HG03108 (cell line): ENCODE results near the gene FAAP20.
"Not testable (repeated sequence)": the region's sequence is repeated elsewhere in the genome, so short reads cannot be mapped to it uniquely, and the experiment has no call there.

Source experiments
- ATAC-seq: cut with Tn5 transposase; IDR thresholded peaks from one replicate; pipeline ENCODE4 v1.9.1; 2021; ENCODE audit warnings: moderate library complexity; ENCODE audit not compliant: unreplicated experiment

The FAAP20 gene

DNA sequence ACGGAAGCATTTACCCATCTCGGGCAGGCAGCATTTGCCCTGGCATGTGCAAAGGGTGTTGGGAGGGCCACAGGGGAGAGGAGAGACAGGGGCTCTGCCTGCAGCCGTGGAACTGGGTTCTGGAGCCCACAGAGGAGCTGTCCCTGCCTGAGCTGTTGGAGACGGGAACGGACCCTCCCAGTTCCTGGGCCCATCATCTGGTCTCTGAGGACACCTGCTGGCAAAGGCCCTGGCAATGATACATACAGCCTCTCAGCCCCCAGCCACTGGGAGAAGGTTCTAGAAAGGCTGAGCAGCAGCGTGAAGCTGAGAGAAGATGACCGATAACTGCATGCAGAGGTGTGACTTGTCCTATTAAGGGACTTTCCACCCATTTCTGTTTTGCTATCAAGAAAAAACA lies 31.4 kb downstream of the FAAP20 start:
- ATAC-seq = no peak

DNA sequence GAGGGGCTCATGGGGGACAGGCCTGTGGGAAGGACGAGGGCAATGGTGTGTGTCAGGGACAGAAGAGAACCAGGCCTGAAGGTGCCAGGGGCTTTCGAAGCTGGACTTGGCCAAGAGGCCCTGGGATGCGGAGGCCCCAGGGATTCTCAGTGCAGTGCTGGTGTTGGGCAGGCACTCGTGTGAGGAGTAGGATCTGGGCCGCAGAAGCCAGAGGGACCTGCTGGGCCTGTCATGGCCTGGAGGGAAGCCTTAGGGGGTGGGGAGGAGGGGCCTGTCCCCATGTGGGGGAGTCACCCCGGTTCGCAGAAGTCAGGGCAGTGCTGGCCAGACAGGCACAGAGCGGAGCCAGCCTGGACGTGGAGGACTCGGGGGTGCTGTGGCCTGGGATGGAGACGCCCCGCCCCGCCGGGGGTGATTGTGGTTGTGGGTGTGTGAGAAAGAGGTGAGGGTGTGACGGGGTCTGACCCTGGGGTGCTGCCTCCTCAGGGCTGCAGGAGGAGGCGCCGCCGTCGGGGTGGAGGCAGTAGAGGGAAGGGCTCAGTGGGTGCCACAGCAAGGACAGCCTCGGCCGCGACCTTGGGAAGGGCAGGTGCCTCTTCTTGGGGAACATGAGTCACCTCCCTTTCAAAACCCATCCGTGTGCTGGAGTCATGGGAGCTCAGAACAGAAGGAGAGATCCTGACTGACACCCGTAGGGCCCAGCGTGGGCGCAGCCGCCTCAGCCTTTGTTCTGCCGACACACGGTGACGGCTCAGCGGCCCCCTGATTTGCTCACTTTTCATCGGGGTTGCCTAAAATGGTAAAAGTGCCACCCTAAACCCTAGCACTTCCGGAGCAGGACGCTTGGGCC lies 33.9 kb downstream of the FAAP20 start:
- ATAC-seq = no peak

DNA sequence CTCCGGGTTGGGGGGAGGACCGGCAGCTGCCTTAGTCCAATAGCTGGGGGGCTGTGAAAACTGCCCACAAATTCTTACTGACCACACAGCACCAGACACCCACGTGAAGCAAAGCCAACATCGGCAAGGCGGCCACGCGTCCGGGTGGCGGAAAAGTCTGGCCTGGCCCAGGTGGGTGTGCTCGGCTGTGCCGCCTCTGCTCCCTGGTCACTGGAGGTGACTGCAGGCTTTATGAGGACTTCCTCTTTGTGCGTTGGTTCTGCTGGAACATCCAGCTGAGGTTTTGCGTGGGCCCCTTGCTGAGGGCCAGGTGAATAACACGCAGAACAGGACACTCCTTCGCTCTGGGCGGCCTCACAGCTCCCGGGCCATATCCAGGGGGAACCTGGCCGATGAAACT lies 35.4 kb downstream of the FAAP20 start:
- ATAC-seq = no peak

DNA sequence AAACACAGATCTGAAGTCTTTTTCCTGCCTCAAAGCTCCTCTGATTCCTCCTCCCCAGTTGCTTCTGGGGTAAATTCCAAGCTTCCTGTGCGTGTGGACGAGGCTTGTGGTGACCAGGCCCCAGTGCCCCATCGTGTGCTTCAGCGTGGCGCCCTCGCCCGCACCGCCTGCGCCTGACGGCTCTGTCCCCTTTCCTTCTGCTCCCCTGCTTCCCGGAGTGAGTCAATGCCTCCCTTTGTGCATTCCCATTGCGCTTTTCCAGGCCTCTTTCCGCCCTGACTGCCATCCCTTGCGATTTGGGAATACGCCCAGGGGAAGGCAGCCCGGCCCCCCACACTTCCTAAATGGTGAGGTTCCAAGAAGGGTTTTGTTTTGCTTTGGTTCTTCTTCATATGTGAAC lies 36.3 kb downstream of the FAAP20 start:
- ATAC-seq = no peak

DNA sequence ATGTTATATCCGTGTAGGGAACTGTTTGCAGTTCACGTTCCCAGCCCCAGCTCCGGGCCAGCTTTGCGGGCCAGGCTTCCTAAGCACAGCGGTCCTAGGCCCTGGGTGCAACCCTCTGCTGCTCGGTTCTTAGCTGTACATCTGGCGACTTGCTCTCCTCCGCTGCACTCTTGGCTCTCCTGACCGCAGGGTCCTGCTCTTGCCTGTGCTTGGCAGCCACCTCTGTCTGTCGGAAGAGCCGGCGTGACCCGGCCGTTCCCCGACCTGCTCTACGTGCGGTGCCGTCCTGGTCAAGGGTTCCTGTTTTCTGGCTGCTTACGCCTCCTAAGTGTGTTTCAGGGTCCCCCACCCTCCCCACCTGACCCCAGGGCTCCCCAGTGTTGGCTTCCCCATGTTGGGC lies 36.7 kb downstream of the FAAP20 start:
- no peak for ATAC-seq

DNA sequence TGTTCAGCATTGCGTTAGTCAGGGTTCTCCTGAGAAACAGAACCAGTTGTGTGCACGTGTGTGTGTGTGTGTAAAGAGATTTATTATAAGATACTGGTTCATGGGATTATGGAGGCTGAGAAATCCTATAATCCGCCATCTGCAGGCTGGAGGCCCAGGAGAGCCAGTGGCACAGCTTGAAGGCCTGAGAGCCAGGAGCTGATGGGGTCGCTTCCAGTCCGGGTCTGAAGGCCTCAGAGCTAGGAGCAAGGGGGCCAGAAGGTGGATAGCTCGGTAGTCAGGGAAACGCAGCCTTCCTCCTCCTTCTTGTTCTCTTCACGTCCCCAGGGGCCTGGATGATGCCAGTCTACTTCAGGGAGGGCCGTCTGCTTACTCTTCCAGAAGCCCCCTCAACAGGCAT lies 37.7 kb downstream of the FAAP20 start:
- no peak for ATAC-seq

DNA sequence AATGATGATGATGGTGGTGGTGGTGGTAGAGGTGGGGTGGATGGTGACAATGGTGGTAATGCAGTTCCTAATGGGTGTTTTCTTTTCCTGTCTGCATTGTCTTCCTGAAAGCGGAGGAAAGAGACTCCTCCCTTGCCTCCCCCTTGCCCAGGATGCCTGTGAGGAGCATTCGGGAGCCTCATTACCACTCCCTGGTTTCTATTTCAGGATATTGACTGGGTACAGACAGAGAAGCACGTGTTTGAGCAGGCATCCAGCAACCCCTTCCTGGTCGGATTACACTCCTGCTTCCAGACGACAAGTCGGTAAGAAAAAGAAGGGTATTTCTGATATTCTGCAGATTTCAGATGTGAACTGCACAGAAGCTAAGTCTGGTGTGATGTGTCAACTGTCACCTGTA lies 38.8 kb downstream of the FAAP20 start:
- ATAC-seq = no peak

DNA sequence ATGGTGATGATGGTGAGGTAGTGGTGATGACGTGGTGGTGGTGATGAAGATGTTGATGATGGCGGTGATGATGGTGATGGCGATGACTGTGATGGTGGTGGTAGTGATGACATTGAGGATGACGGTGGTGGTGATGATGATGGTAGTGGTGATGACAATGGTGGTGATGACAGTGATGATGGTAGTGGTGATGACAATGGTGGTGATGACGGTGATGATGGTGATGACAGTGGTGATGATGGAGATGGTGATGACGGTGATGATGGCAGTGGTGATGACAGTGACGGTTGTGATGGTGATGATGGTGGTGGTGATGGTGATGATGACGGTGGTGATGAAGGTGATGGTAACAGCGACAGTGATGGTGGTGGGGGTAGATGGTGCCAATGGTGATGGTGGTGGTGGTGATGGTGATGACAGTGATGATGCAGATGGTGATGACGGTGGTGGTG lies 39.4 kb downstream of the FAAP20 start:
- no peak for ATAC-seq

DNA sequence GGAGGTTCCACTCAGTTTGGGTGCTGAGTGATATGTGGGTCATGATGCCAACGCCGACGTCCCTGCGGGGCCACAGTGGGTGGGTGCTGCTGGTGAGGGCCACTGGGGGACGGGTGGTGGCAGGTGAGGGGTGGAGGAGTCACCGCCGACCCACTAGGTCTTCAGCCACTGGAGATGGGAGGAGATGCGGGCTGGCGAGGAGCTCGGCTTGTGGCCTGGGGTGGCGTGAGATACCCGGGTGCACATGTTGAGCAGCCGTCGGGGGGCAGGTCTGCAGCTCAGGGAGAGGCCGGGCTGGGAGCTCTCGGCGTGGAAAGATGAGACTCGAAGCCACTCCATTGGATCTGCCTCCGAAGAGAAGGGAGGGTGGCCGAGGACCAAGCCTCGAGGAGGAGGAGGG lies 40.5 kb downstream of the FAAP20 start:
- ATAC-seq = no peak

DNA sequence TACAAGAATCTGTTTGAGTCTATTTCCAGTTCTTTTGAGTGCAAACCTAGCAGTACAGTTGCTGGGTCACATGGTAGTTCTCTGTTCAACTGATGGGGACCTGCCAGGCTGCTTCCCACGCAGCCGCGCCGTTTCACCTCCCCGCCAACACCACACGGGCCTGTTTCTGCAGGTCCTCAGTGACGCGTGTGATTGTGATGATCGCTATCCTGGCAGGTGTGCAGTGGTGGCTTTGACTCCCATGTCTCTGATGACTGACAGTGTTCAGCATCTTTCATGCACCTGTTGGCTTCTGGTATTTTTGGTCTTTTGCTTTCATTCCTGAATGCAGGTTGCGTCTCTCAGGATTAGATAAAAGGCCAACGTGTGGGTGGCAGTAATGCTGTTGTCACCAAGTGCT lies 41.6 kb downstream of the FAAP20 start:
- no peak for ATAC-seq

DNA sequence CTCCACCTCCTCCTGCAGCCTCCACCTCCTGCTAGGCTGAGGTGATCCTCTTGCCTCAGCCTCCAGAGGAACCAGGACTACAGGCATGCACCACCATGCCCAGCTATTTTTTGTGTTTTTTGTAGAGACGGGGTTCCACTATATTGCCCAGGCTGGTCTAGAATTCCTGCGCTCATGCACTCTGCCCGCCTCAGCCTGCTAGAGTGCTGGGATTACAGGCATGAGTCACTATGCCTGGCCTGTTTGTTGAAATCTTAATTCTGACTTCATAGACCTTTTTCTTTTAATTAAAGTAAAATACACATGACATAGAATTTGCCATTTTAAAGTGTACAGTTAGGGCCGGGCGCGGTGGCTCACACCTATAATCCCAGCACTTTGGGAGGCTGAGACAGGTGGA lies 42.7 kb downstream of the FAAP20 start:
- ATAC-seq = no peak

DNA sequence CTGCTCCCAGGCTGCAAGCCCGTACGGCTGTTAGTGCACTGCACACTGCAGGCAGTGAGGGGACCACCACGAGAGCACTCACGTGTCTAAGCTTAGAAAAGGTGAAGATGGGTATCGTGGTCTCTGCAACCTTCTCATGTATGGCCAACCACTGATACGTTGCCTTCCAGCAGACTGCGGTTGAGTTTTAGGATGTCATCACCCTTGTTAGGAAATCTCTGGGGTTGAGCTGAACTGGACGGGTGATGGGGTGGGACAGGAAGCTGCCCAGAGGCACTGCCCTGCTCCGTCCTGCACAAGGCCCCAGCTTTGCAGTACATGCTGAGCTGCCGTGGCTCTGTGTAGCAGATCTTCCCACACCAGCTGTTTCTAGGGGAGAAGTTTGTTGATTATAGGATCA lies 43.3 kb downstream of the FAAP20 start:
- ATAC-seq = no peak

DNA sequence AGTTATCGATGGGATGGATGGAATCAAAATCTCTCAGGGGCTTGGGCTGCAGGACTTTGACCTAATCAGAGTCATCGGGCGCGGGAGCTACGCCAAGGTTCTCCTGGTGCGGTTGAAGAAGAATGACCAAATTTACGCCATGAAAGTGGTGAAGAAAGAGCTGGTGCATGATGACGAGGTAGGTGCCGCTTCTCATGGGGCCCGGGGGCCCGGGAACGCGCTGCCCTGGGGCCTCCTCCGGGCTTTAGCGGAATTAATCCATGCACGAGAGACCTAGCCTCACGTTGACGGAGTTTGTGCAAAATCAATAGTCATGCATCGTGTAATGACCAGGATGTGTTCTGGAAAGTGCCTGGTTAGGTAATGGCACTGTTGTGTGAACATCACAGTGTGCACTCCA lies 43.8 kb downstream of the FAAP20 start:
- ATAC-seq = no peak

DNA sequence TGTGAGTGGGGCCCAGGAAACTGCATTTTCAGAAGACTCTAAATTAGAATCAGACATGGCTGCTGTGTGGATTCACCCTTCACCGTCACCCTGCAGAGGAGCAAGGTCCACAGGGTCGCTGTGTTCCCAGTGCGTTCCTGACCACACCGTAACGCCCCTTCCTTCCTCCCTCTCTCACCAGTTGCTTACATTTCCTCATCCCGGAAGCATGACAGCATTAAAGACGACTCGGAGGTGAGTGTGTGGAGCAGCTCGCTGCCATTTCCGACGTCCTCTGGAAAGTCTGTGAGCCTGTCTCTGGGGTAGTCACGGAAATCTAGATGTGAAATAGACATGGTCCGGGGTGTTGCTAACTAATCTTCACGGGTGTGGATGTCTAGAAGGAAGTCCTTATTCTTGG lies 45.9 kb downstream of the FAAP20 start:
- no peak for ATAC-seq

DNA sequence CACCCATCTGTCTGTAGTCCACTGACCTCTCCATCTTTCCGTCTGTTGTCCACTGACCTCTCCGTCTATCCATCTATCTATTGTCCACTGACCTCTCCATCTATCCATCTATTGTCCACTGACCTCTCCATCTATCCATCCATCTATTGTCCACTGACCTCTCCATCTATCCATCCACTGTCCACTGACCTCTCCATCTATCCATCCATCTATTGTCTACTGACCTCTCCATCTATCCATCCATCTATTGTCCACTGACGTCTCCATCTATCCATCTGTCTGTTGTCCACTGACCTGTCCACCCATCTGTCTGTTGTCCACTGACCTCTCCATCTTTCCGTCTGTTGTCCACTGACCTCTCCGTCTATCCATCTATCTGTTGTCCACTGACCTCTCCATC lies 46.7 kb downstream of the FAAP20 start:
- not testable (repeated sequence) for ATAC-seq

DNA sequence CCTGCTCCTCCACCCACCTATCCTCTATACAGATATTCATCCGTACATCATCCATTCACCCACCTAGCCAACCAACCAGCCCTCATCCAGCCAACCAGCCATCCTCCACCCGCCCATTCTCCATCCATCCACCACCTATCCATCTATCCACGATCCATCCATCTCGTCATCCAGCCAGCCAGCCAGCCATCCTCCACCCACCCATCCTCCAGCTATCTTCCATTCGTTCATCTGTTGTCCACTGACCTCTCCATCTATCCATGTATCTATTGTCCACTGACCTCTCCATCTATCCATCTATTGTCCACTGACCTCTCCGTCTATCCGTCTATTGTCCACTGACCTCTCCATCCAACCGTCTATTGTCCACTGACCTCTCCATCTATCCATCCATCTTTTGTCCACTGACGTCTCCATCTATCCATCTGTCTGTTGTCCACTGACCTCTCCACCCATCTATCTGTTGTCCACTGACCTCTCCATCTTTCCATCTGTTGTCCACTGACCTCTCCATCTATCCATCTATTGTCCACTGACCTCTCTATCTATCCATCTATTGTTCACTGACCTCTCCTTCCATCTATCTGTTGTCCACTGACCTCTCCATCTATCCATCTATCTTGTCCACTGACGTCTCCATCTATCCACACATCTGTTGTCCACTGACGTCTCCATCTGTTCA lies 47.6 kb downstream of the FAAP20 start:
- no peak for ATAC-seq

DNA sequence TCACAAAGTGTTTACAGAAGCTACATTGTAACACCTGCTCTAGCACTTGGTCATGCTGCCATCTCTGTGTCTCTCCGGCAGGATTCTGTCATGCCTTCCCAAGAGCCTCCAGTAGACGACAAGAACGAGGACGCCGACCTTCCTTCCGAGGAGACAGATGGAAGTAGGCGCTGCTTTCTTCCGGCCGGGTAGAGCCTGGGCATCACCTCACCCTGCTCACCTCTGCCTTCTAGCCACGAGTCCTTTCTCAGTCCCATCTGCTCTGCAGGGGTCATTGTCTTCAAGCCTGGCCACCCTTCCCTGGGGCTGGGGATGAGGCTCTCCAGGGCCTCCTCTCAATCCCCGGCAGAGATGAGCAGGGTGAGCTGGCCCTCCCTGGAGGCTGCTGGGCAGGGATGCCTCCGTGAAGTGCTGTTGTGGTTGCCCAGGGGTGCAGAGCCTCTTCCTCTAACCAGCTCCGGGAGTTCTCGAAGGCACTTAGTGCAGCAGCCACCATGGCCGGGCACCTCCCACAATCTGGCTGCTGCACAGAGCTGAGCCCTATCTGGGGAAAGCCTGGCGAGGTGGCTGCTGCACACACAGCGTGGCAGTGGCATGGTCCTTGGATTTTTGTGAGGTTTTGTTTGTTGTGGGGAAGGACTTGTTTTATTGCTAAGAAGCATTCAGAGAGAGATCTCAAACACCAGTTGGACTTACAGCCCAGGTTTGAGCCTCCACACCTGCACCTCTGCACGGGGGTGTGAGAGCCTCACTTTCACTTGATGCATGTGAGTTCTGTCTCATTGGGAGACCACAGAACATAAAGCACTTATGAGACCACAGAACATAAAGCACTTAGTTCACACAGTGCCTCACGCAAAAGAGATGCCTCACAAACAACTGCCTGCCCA lies 48.4 kb downstream of the FAAP20 start:
- ATAC-seq = no peak

DNA sequence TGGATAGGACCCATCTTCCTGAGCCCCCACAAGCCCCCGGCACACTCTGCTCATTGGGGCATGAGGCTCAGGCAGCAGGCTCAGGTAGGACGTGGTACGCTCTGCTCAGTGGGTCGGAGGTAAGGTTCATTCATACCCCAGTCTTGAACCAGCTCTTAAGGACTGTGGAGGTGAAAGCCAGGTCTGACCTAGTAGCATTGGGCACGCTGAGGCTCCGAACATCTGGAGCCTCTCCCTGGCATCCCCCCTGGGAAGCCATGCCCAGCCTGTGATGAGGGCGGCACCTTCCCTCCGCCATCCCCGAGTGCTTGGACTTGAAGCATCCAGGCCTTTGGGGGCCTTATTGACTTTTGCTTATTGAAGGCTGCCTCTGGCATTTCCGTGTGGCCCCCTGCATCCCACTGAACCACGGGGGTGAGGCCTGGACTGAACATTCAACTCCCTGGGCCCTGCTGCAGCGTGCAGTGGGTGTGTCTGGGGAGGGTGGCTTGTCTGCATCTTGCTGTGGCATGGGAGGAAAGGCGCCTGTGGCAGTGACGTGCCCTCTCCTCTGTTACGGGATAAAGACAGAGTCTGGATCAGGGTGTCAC lies 50.0 kb downstream of the FAAP20 start:
- no peak for ATAC-seq

DNA sequence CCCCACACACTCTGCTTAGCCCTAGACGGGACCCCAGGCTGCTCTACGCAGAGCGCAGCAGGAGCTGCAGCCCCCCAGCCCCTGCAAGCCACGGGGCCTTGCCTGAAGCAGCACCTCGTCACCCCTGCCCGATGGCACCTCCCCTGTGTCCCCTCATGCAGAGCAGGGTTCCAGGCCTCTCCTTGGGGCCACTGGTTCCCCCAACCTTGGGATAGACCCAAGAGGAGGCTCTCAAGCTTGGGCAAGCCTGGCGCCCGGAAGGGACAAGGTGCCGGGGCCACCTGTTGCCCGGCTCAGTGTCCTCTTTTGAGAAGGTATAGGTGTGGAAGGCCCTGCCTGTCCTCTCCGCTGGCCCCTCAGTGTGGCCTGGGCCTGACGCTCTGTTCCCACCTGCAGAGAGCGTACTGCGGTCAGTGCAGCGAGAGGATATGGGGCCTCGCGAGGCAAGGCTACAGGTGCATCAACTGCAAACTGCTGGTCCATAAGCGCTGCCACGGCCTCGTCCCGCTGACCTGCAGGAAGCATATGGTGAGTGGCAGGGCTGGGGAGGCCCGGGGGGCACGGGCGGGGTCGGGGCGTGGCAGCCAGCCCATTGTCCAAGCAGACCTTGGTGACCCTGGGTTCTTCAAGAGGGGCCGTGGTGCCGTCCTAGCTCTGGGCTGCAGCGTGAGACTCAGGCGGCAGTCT lies 50.6 kb downstream of the FAAP20 start:
- ATAC-seq = no peak

DNA sequence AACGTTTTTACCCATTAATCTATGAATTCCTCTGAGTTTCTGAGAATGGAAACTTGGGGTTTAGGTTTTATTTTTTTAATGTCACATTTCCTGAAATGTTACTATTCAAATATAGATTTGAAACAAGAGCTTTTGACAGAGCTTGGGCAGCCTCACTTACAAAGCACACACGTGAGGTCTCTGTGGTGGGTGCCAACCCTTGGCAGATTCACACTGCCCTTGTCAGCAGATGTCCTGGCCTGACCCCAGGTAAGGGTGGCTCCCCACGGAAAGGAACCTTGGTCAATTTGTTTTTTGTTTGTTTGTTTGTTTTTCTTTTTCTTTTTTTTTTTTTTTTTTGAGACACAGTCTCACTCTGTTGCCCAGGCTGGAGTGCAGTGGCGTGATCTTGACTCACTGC lies 53.5 kb downstream of the FAAP20 start:
- no peak for ATAC-seq
